GM12892 (cell line): ENCODE data around the gene AHDC1.

Source experiments
- POLR2A ChIP-seq: IDR thresholded peaks from 2 replicates; pipeline ENCODE4 v1.6.1; 2011; ENCODE audit warnings: low read depth, low read length, control low read depth
- TAF1 ChIP-seq: IDR thresholded peaks from 2 replicates; pipeline ENCODE4 v1.6.1; 2011; ENCODE audit warnings: low read depth, mild to moderate bottlenecking, control low read depth, low read length, borderline replicate concordance

- TF ChIP-seq TAF1: no peak
- TF ChIP-seq POLR2A: no peak
Measured at GRCh38 chr1:27485363-27485762, 118.6 kb downstream of the AHDC1 start.
